Panc1 (cell line): ENCODE data around the gene RPS6KA3.

Experiments used
- CTCF ChIP-seq: fragments of 450-650 bp; IDR thresholded peaks from 2 replicates; pipeline ENCODE4 v1.5.1; 2017; ENCODE audit warnings: mild to moderate bottlenecking
- POLR2AphosphoS5 ChIP-seq: IDR thresholded peaks from 2 replicates; pipeline ENCODE4 v1.6.1; 2012; ENCODE audit warnings: mild to moderate bottlenecking, low read depth, low read length, moderate library complexity
- REST ChIP-seq, 2 experiments: IDR thresholded peaks; 2 replicates each; pipeline ENCODE4 v1.6.1; 2011 to 2012; ENCODE audit warnings: low read depth in 2 of 2, control low read depth in 1 of 2, low read length in 1 of 2, mild to moderate bottlenecking in 1 of 2, moderate library complexity in 1 of 2; ENCODE audit not compliant: insufficient read depth in 1 of 2
- SIN3A ChIP-seq: IDR thresholded peaks from 2 replicates; pipeline ENCODE4 v1.6.1; 2012; ENCODE audit warnings: low read depth, mild to moderate bottlenecking, low read length, moderate library complexity, borderline replicate concordance; ENCODE audit not compliant: insufficient read depth

- TF ChIP-seq SIN3A (no peak), REST (IDR thresholded peaks at IDR 0.05; ENCODE audit: insufficient read depth in 1 of 2, low read depth in 2 of 2, low read length in 1 of 2) (no peak), CTCF (no peak), POLR2AphosphoS5 (no peak)
Measured at GRCh38 chrX:20284992-20285391, 18.3 kb upstream of the RPS6KA3 start.
